Memory B cell (primary cell): Measurements from ENCODE around the gene NCKIPSD.

Experiments
- ATAC-seq: fragments of 150-1000 bp; cut with Tn5 transposase; 2 replicates; pipeline ENCODE4 v1.10.0; 2021; ENCODE audit warnings: low read depth, mild to moderate bottlenecking, moderate library complexity
- DNase-seq, 2 donors: peaks; one replicate each; pipeline ENCODE4 v3.0.0; 2022; ENCODE audit warnings: low spot score in 2 of 2
- H3K27ac Mint-ChIP-seq: one replicate; pipeline ENCODE4 v1.8.0; 2022; ENCODE audit warnings: mild to moderate bottlenecking, moderate library complexity, mixed read lengths
- H3K27me3 Mint-ChIP-seq: one replicate; pipeline ENCODE4 v1.8.0; 2022; ENCODE audit warnings: mixed read lengths
- H3K36me3 Mint-ChIP-seq: one replicate; pipeline ENCODE4 v1.8.0; 2022; ENCODE audit warnings: mild to moderate bottlenecking, mixed read lengths
- H3K4me1 Mint-ChIP-seq: one replicate; pipeline ENCODE4 v1.8.0; 2022; ENCODE audit warnings: mixed read lengths
- H3K4me3 Mint-ChIP-seq: one replicate; pipeline ENCODE4 v1.8.0; 2022; ENCODE audit warnings: mild to moderate bottlenecking, moderate library complexity, mixed read lengths
- H3K9me3 Mint-ChIP-seq: one replicate; pipeline ENCODE4 v1.8.0; 2022; ENCODE audit warnings: mixed read lengths

NCKIPSD gene

DNA sequence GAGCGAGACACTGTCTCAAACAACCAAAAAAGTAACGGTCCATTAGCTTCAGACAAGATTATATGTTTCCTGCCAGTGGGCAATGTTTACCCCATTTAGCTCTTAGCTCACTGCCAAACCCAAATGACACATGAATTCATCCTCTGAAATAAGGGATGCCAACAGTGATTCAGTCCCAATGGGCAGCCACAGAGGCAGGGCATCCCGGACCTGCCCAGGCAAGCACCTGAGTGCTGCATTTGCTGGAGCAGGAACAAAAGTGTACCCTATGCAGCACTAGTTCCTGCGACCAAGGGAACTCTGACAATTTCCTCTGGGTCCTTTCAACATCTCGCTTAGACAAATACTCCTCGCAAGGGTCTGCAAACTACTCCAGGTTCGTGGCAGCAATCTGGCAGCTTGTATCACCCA lies 23.3 kb upstream of the NCKIPSD start:
- H3K4me3 Mint-ChIP-seq: no peak overlapping the region
- H3K4me1 Mint-ChIP-seq: peaks cover 19% of the 10 kb centered on the region

DNA sequence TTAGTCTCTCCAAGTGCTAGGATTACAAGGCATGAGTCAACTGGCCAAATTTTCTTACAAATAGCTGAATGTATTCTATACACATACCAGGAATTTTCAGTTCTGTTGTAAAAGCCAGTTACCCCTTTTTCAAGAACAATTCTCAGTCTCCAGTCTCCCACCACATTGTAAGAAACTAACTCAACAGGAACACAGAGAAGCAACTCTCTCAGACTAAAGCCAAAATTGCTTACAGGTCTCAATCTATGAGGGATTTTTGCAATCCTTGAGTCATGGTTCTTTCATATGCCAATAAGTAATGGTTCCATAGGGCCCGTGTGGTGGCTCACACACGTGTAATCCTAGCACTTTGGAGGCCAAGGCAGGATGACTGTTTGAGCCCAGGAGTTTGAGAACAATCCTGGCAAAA lies 22.8 kb upstream of the NCKIPSD start:
- Mint-ChIP-seq H3K27ac (peak overlapping the region; percentile 72), H3K27me3 (no peaks in the 10 kb centered on the region), H3K36me3 (peaks cover 7% of the 10 kb centered on the region), H3K9me3 (no peaks in the 10 kb centered on the region), H3K4me1 (peaks cover 19% of the 10 kb centered on the region), H3K4me3 (no peak overlapping the region)
- ATAC-seq (no peak), DNase-seq (no peak)

More for the DNA sequence above, 23.3 kb upstream of the NCKIPSD start:
- H3K36me3 Mint-ChIP-seq: peaks cover 7% of the 10 kb centered on the region
- no peaks in the 10 kb centered on the region for H3K27me3 Mint-ChIP-seq
- no peaks in the 10 kb centered on the region for H3K9me3 Mint-ChIP-seq
- ATAC-seq: peak; percentile 46
- no peak for DNase-seq
- H3K27ac Mint-ChIP-seq: peak overlapping the region; percentile 72

DNA sequence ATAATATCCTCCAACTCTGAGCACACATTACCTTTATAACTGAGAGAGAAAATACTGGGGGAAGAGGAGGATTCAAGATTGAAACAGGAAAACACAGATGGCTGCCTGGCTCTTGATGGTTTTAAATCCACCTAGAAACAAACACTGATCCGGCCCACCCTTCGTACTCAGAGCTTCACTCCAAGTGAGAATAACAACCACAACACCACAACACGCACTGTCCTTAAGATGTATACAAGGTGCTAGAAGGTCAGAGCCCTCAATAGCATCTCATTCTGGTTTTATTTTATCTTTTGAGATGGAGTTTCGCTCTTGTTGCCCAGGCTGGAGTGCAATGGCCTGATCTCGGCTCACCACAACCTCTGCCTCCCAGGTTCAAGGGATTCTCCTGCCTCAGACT lies 21.4 kb upstream of the NCKIPSD start:
- DNase-seq: no peak
- H3K4me3 Mint-ChIP-seq: no peak overlapping the region
- peaks cover 25% of the 10 kb centered on the region for H3K4me1 Mint-ChIP-seq
- no peaks in the 10 kb centered on the region for H3K9me3 Mint-ChIP-seq
- no peak for ATAC-seq
- H3K36me3 Mint-ChIP-seq: peaks cover 13% of the 10 kb centered on the region
- H3K27me3 Mint-ChIP-seq: no peaks in the 10 kb centered on the region
- no peak overlapping the region for H3K27ac Mint-ChIP-seq

DNA sequence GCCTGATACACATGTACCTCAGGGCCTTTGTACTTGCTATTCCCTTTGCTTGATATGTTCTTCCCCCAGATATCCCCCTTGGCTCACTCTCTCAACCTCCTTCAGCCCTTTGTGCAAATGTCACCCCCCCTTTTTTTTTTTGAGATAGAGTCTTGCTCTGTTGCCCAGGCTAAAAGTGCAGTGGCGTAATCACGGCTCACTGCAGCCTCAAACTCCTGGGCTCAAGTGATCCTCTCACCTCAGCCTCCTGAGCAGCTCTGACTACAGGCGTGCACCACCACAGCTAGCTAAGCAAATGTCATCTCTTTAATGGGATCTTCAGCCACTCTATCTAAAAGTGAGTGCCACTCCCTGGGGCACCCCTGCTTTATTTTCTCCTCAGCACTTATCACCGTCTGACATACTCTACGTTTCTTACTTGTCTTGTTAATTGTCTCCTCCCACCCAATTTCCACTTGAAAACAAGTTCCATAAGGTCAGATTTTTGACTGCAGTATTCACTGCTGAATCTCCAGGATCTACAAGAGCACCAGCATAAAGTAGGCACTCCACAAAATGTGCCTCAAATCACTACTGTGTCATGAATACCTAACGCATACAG lies 16.7 kb upstream of the NCKIPSD start:
- H3K27me3 Mint-ChIP-seq: no peaks in the 10 kb centered on the region
- H3K4me3 Mint-ChIP-seq: no peak overlapping the region
- H3K9me3 Mint-ChIP-seq: no peaks in the 10 kb centered on the region

DNA sequence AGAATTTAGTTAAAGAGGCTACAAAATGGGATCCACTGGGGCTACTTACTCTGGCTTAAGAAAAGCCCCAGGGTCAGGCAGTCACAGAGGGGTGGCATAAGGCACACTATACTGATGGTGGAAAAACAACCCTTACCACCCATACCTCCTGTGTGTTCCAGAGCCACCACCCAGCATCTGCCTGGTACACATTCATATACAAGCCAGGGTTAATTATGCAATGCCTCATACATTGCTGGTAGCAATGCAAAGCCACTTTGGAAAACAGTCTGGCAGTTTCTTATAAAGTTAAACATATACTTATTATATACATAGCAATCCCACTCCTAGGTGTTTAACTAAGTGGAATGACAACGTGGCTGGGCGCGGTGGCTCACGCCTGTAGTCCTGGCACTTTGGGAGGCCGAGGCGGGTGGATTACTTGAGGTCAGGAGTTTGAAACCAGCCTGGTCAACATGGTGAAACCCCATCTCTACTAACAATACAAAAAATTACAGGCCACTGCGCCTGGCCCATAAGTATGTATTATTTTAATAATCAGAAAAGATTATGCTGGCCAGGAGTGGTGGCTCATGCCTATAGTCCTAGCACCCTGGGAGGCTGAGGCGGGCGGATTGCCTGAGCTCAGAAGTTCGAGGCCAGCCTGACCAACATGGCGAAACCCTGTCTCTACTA lies 15.2 kb upstream of the NCKIPSD start:
- Mint-ChIP-seq H3K27ac (no peak overlapping the region), H3K4me1 (peaks cover 14% of the 10 kb centered on the region), H3K36me3 (peaks cover 13% of the 10 kb centered on the region), H3K27me3 (no peaks in the 10 kb centered on the region), H3K9me3 (no peaks in the 10 kb centered on the region), H3K4me3 (no peak overlapping the region)
- ATAC-seq (no peak), DNase-seq (no peak)

More for the DNA sequence above, 16.7 kb upstream of the NCKIPSD start:
- ATAC-seq (no peak), DNase-seq (no peak)
- Mint-ChIP-seq H3K4me1 (peaks cover 11% of the 10 kb centered on the region), H3K27ac (peak overlapping the region; percentile 6), H3K36me3 (peaks cover 16% of the 10 kb centered on the region)

DNA sequence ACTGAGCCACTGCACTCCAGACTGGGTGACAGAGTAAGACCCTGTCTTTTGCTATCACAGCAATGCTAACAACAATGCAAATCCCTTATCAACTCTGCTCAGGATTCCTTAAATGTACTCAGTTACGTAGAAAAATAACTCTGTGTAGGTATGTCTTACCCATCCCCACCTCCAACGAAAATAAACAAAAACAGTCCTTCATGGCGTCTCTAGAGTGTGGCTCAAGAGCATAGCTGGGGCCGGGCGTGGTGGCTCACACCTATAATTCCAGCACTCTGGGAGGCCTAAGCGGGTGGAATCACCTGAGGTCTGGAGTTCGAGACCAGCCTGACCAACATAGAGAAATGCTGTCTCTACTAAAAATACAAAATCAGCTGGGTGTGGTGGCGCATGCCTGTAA lies 13.2 kb upstream of the NCKIPSD start:
- H3K27ac Mint-ChIP-seq: no peak overlapping the region
- H3K36me3 Mint-ChIP-seq: peaks cover 17% of the 10 kb centered on the region
- no peak for DNase-seq
- peaks cover 12% of the 10 kb centered on the region for H3K4me1 Mint-ChIP-seq
- ATAC-seq: no peak
- no peak overlapping the region for H3K4me3 Mint-ChIP-seq
- no peaks in the 10 kb centered on the region for H3K9me3 Mint-ChIP-seq
- no peaks in the 10 kb centered on the region for H3K27me3 Mint-ChIP-seq

DNA sequence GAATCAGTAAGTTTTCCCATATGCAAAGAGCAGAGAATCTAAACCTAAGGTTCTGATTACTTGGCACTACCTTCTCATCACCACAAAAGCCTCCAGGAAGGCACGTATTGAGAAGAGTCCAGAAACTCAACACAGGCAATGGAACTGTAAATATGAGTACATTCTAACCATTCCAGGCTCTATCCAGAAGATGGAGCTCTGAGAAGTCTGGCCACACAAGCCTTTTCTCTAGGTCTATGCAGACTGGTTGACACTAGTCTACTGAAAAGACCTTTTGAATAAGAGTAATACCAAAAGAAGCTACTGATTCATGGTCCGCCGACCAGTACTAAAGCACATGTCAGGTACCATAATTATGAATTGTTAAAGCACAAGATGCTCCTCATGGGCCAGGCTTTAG lies 12.2 kb upstream of the NCKIPSD start:
- Mint-ChIP-seq H3K9me3 (no peaks in the 10 kb centered on the region), H3K27ac (no peak overlapping the region), H3K4me1 (peaks cover 12% of the 10 kb centered on the region), H3K36me3 (peaks cover 19% of the 10 kb centered on the region), H3K27me3 (no peaks in the 10 kb centered on the region), H3K4me3 (no peak overlapping the region)
- ATAC-seq: no peak
- no peak for DNase-seq

DNA sequence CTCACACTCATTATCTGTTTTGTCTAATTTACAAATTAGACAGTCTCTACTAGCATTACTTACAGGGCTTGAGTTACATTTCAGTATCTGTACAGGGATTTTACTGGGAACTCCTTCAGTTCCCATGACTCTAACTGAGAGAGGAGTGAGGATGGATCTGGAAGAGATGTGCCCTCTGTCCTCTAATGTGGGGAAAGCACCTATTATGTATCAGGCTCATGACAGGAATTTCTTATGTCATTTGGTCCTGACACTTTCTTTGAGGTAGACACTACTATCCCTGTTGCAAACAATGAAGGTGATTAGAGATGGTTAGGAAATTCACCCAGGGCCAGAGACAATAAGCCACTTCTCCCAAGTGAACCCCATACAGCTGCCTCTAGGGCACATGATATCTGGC lies 10.9 kb upstream of the NCKIPSD start:
- no peak for ATAC-seq
- Mint-ChIP-seq H3K27me3 (no peaks in the 10 kb centered on the region), H3K27ac (peak overlapping the region; percentile 38), H3K4me1 (peaks cover 5% of the 10 kb centered on the region), H3K9me3 (no peaks in the 10 kb centered on the region), H3K36me3 (peaks cover 15% of the 10 kb centered on the region), H3K4me3 (no peak overlapping the region)
- DNase-seq: no peak

DNA sequence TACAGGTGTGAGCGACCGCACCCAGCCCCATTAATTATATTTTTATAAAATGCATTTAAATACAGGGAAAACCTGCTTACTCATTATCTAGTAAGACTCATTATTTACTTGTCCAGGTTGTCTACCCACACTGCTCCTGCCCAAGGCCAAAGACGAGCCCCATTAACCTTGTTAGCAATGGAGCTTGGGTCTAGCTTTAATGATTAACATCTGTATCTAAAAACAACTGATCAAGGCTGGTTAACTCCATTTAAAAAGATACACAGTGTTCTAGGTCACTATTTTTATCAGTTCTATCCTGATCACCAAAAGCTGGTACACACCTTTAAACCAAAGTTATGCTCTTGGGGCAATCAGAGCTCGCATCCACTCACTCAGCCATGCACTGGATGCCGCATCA lies 10.4 kb upstream of the NCKIPSD start:
- Mint-ChIP-seq H3K4me3 (no peak overlapping the region), H3K9me3 (no peaks in the 10 kb centered on the region), H3K4me1 (peaks cover 5% of the 10 kb centered on the region), H3K27ac (peak overlapping the region; percentile 38), H3K36me3 (peaks cover 16% of the 10 kb centered on the region), H3K27me3 (no peaks in the 10 kb centered on the region)
- ATAC-seq: no peak
- no peak for DNase-seq

DNA sequence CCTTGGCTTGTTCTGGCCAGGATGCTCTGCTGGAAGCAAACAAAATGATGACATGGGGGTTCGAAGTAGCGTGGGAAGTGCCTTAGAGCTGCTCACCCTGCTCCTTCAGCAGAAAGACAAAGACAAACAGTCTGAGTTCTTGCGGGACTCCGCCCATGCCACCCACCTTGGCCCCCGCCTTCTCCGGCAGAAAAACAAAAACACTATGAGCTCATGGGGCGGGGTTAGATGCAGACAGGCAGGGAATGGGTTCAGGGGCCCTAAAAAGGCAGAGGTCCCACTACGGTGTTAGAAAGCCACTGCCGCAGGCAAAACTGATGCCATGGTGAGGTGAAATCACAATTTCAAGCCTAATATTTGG lies 9.7 kb upstream of the NCKIPSD start:
- H3K4me3 Mint-ChIP-seq: no peak overlapping the region
- DNase-seq: no peak
- H3K4me1 Mint-ChIP-seq: peaks cover 5% of the 10 kb centered on the region
- H3K27me3 Mint-ChIP-seq: no peaks in the 10 kb centered on the region
- H3K27ac Mint-ChIP-seq: no peak overlapping the region
- ATAC-seq: no peak
- no peaks in the 10 kb centered on the region for H3K9me3 Mint-ChIP-seq
- H3K36me3 Mint-ChIP-seq: peaks cover 19% of the 10 kb centered on the region

DNA sequence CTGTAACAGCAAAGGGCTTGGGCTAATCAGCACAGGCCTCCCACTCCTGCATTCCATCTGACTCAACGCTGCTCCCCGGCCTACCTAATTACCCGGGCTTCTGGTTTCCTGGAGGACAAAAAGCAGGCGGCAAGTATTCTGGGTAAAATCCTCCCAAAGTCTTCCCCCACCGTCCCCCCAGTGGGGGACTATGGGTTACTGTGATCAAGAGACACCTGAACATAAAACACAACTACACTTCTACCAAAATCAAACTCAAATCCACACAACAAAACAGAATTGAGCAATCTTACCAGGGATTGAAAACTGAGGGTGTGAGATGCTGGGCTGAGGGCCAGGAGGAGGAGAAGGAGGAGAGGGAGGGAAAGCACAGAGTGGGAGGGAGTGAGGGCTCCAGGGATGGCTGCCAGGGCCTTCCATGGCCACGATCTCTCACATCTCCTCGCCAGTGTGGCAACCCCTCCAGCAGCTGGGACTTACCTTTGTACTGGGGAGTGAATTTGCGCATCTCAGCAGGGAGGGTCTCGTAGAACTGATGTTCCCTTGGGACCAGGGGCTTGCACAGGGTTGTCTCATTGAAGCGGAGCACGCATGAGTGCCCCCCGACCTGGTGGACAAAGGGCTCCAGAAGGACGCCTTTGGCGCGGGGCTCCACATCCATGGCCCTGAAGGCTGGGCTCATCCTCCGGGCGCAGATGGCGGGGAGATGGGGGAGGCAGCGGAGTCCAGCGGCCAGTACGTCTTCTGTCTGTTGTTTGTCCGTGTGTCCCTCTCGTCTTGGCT lies 9.1 kb upstream of the NCKIPSD start:
- no peak overlapping the region for H3K27ac Mint-ChIP-seq
- ATAC-seq (no peak), DNase-seq (no peak)

DNA sequence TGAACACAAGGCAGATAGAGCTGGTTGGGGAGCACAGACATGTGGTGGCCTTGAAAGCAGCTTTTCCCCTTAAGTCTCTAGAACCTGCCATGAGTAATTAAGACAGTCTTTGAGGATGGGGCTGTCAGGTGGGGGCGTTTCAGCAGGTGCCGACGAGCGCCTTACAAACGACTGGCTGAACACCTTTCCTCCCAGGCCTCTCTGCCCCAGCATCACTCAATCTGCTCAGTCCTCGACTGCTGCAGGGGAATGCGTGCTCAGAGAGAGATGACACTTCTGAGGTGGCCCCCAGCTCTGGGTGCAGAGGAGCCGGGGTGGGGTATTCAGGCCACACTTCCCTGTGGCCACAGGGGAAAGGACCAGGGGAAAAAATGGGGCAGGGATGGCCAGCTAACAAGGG lies 8.1 kb upstream of the NCKIPSD start:
- Mint-ChIP-seq H3K27me3 (no peaks in the 10 kb centered on the region), H3K4me1 (peaks cover 4% of the 10 kb centered on the region), H3K36me3 (peaks cover 16% of the 10 kb centered on the region), H3K4me3 (no peak overlapping the region), H3K27ac (no peak overlapping the region), H3K9me3 (no peaks in the 10 kb centered on the region)
- no peak for ATAC-seq
- DNase-seq: no peak

More for the DNA sequence above, 9.1 kb upstream of the NCKIPSD start:
- H3K36me3 Mint-ChIP-seq: peaks cover 21% of the 10 kb centered on the region
- H3K4me1 Mint-ChIP-seq: peaks cover 5% of the 10 kb centered on the region
- H3K27me3 Mint-ChIP-seq: no peaks in the 10 kb centered on the region
- no peaks in the 10 kb centered on the region for H3K9me3 Mint-ChIP-seq
- H3K4me3 Mint-ChIP-seq: no peak overlapping the region

DNA sequence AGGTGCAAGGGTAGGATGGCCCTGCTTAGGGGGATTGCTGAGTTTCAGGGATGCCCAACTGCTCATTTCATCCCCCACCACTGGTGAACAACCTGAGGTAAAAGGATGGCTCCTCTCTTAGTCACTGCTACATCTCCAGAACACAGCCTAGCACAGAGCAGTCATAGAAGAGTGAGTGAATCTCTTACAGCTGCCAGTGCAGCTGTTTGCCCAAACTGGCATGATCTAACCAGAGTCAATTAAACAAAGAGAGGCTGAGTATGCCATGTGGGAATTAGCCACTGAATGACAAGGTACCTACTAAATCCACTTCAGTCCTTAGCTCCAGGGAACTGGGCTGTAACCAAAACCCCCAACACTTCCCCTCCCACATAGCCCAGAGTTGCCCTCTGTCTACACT lies 6.8 kb upstream of the NCKIPSD start:
- no peak for DNase-seq
- no peak overlapping the region for H3K4me3 Mint-ChIP-seq
- H3K36me3 Mint-ChIP-seq: peaks cover 24% of the 10 kb centered on the region
- no peaks in the 10 kb centered on the region for H3K27me3 Mint-ChIP-seq
- H3K9me3 Mint-ChIP-seq: no peaks in the 10 kb centered on the region
- H3K4me1 Mint-ChIP-seq: peaks cover 3% of the 10 kb centered on the region
- ATAC-seq: no peak
- H3K27ac Mint-ChIP-seq: no peak overlapping the region

DNA sequence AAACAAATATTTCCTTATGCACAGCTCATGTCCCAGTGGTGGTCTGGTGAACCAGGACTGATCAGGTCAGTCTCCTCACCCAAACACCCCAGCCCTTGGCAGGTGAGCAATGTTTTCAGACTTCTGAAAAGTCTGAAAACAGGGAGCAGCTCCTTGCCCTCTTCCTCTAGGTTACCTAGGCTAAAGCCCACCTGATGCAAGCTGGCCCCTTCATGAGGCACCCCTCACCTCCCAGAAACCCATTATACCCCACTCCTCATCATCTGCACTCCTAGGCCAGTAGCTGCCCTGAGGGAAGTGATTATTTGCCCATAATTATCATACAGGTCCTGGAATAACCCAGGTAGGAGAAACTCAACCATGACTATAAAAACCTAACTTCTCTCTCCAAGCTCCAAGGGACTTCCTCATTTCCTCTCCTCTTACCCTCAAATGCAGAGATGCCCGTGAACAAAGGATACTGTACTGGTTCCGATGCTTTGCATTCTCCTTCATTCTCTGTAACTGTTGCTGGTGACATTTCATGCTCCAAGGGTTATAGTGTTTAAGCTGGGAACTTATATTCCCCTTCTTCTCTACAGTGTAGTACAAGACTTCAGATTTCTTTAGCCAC lies 5.2 kb upstream of the NCKIPSD start:
- Mint-ChIP-seq H3K9me3 (no peaks in the 10 kb centered on the region), H3K27me3 (no peaks in the 10 kb centered on the region), H3K4me1 (peaks cover 4% of the 10 kb centered on the region), H3K36me3 (peaks cover 24% of the 10 kb centered on the region), H3K4me3 (no peak overlapping the region), H3K27ac (peak overlapping the region; percentile 11)
- DNase-seq: no peak
- ATAC-seq: no peak
